Thyroid gland (tissue), 4 donors: ENCODE measurements around the gene FPR3. TPM values are rescaled to one million over a fixed set of nuclear protein-coding genes. Genes with fewer than 3 reads are reported as not detected.

Experiments
- DNase-seq, 2 donors: peaks; one replicate each; pipeline ENCODE4 v3.0.0-alpha.2; 2019
- H3K27ac ChIP-seq, 3 donors: fragments of 200-600 bp; sonication (generic); 1 replicate in 2 of 3; 2 replicates in 1 of 3; pipeline ENCODE4 v1.5.1; 2016 to 2019; ENCODE audit warnings: mild to moderate bottlenecking in 1 of 3, moderate library complexity in 1 of 3
- H3K27me3 ChIP-seq: fragments of 200-600 bp; sonication (generic); one replicate; pipeline ENCODE4 v1.5.1; 2019
- H3K36me3 ChIP-seq, 2 donors: fragments of 200-600 bp; sonication (generic); one replicate each; pipeline ENCODE4 v1.5.1; 2016 to 2019
- H3K4me1 ChIP-seq, 2 donors: fragments of 200-600 bp; sonication (generic); one replicate each; pipeline ENCODE4 v1.5.1; 2017 to 2019
- H3K4me3 ChIP-seq, 3 donors: fragments of 200-600 bp; sonication (generic); replicated peaks in 1 of 3; 1 replicate in 2 of 3; 2 replicates in 1 of 3; pipeline ENCODE4 v1.5.1; 2016; ENCODE audit warnings: mild to moderate bottlenecking in 1 of 3
- H3K9me3 ChIP-seq: fragments of 200-600 bp; sonication (generic); one replicate; pipeline ENCODE4 v1.5.1; 2017
- CTCF ChIP-seq, 6 experiments: fragments of 200-600 bp in 3 of 6; fragments of 450-650 bp in 3 of 6; sonication (generic) in 3 of 6; IDR thresholded peaks; one replicate each; pipeline ENCODE4 v1.5.1; 2016 to 2019; ENCODE audit warnings: antibody characterized with exemption in 6 of 6, mild to moderate bottlenecking in 2 of 6, inconsistent platforms in 1 of 6, moderate library complexity in 1 of 6
- POLR2A ChIP-seq, 2 donors: fragments of 450-650 bp; IDR thresholded peaks; one replicate each; pipeline ENCODE4 v1.6.1; 2017; ENCODE audit warnings: antibody characterized with exemption in 2 of 2, mild to moderate bottlenecking in 2 of 2, moderate library complexity in 1 of 2
- WGBS, 2 donors: methylation state at CpG; one replicate each; pipeline ENCODE4 v1.1.5; 2017; 5-methylcytosine and 5-hydroxymethylcytosine counted together
- intact Hi-C: fragments of 100-400 bp; cut with DNase I; formaldehyde crosslinking; loops from one replicate; pipeline ENCODE4 v1.15.1; 2023
- total RNA-seq, 4 donors: library from RNA; depleted of rRNA; stranded (reverse); fragments of >200 nt; gene quantifications; one replicate each; pipeline ENCODE4 v1.2.3, GENCODE V29; 2016

The FPR3 gene
- total RNA-seq, 4 donors from 2014 or later, result 1.6 to 9.7 (median 2.7) TPM

- TF ChIP-seq CTCF (IDR thresholded peaks at IDR 0.05) (no peak), POLR2A (IDR thresholded peaks at IDR 0.05) (no peak)
- no peak for DNase-seq
- Histone ChIP-seq H3K27me3 (no peaks in the 10 kb centered on the region), H3K27ac (no peak overlapping the region), H3K4me1 (no peaks in the 10 kb centered on the region), H3K36me3 (no peaks in the 10 kb centered on the region), H3K9me3 (no peaks in the 10 kb centered on the region), H3K4me3 (no peak overlapping the region)
- WGBS, 2 donors, result 92% methylated on average over 6 of the region's 6 CpGs
- intact Hi-C loops, result no loop called here
These were observed 40.8 kb upstream of the FPR3 start for GRCh38 chr19:51754109-51754508.

- no peak for TF ChIP-seq CTCF (IDR thresholded peaks at IDR 0.05)
- TF ChIP-seq POLR2A (IDR thresholded peaks at IDR 0.05), result no peak
- intact Hi-C loops, result no loop called here
- Histone ChIP-seq H3K4me1 (no peaks in the 10 kb centered on the region), H3K27ac (no peak overlapping the region), H3K9me3 (no peaks in the 10 kb centered on the region), H3K4me3 (no peak overlapping the region), H3K27me3 (no peaks in the 10 kb centered on the region), H3K36me3 (no peaks in the 10 kb centered on the region)
- 80 to 86% methylated on average over 4 of the region's 4 CpGs for WGBS, 2 donors
- no peak for DNase-seq
These were observed 40.2 kb upstream of the FPR3 start for GRCh38 chr19:51754770-51755169.

GRCh38 chr19:51755571-51755970 is 39.4 kb upstream of the FPR3 start:
- Histone ChIP-seq H3K9me3 (no peaks in the 10 kb centered on the region), H3K27me3 (no peaks in the 10 kb centered on the region), H3K4me3 (no peak overlapping the region), H3K4me1 (no peaks in the 10 kb centered on the region), H3K27ac (no peak overlapping the region), H3K36me3 (no peaks in the 10 kb centered on the region)
- TF ChIP-seq POLR2A (IDR thresholded peaks at IDR 0.05), result no peak
- TF ChIP-seq CTCF (IDR thresholded peaks at IDR 0.05), result no peak
- intact Hi-C loops, result no loop called here
- no peak for DNase-seq
- WGBS, 2 donors, result 88 to 89% methylated on average over 7 of the region's 7 CpGs

- WGBS, 2 donors, result 55 to 59% methylated on average over 8 of the region's 8 CpGs
- Histone ChIP-seq H3K27me3 (no peaks in the 10 kb centered on the region), H3K27ac (no peak within 1 kb of the TSS), H3K4me3 (no peak within 1 kb of the TSS), H3K36me3 (no peaks in the 10 kb centered on the region), H3K9me3 (no peaks in the 10 kb centered on the region), H3K4me1 (no peaks in the 10 kb centered on the region)
- intact Hi-C loops, result no loop called here
- no peak for TF ChIP-seq CTCF (IDR thresholded peaks at IDR 0.05)
- TF ChIP-seq POLR2A (IDR thresholded peaks at IDR 0.05), result no peak
- DNase-seq, result no peak
These were observed 34.1 kb upstream of the FPR3 start, which contains the start of gene FPR2 for GRCh38 chr19:51760697-51761356. TSS of gene FPR2 (plus strand) at chr19:51761180. CDS start at chr19:51768659, 7,479 bp downstream.

- WGBS, 2 donors, result 77 to 82% methylated on average over 7 of the region's 7 CpGs
- Histone ChIP-seq H3K9me3 (no peaks in the 10 kb centered on the region), H3K27ac (no peak overlapping the region), H3K4me3 (no peak overlapping the region), H3K36me3 (no peaks in the 10 kb centered on the region), H3K27me3 (no peaks in the 10 kb centered on the region), H3K4me1 (no peaks in the 10 kb centered on the region)
- intact Hi-C loops, result no loop called here
- no peak for TF ChIP-seq CTCF (IDR thresholded peaks at IDR 0.05)
- TF ChIP-seq POLR2A (IDR thresholded peaks at IDR 0.05), result no peak
- DNase-seq, result no peak
These were observed 33.3 kb upstream of the FPR3 start for GRCh38 chr19:51761696-51762095.
